Effector CD8-positive, alpha-beta T cell (primary cell): ENCODE data around the gene CAPN3.

Experiments used
- DNase-seq: peaks from one replicate; lab custom pipeline; 2025; lab: John Stamatoyannopoulos, UW

Gene CAPN3

GRCh38 chr15:42453826-42454225 is 94.5 kb downstream of the CAPN3 start:
- DNase-seq, result no peak

- DNase-seq, result no peak
Measured at GRCh38 chr15:42456531-42456930, 97.2 kb downstream of the CAPN3 start.

GRCh38 chr15:42456971-42457370 is 97.7 kb downstream of the CAPN3 start:
- DNase-seq, result no peak

GRCh38 chr15:42457445-42458442 is 98.4 kb downstream of the CAPN3 start:
- DNase-seq, result no peak

- no peak for DNase-seq
Measured at GRCh38 chr15:42461261-42461660, 102.0 kb downstream of the CAPN3 start.
